UCSD-AML1 (cell line): ENCODE measurements around the gene SPTBN4.
"Not testable (repeated sequence)": the region's sequence is repeated elsewhere in the genome, so short reads cannot be mapped to it uniquely, and the experiment has no call there.

ENCODE experiments used
- DNase-seq: peaks from one replicate; lab custom pipeline; 2025; ENCODE audit not compliant: unreplicated experiment; lab: John Stamatoyannopoulos, UW

The SPTBN4 gene

DNA sequence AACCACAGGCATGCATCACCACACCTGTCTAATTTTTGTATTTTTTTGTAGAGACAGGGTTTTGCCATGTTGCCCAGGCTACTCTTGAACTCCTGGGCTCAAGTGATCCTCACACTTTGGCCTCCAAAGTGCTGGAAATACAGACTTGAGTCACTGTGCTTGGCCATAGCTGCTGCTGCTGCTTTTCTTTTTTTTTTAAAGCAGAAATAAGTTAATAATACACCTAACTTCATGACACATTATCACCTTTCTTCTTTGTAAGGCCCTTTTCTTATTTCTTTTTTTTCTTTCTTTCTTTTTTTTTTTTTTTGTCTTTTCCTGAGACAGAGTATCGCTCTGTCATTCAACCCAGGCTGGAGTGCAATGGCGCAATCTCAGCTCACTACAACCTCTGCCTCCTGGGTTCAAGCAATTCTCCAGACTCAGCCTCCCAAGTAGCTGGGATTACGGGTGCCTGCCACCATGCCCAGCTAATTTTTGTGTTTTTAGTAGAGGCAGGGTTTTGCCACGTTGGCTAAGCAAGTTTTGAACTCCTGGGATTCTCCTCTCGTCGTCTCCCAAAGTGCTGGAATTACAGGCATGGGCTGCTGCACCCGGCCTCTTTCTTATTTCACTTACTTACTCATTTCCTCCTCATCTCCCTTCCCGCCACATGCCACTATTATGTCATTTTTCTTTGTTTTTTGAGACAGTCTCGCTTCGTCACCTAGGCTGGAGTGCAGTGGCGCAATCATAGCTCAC is 118.6 kb downstream of the SPTBN4 start:
- no peak for DNase-seq

DNA sequence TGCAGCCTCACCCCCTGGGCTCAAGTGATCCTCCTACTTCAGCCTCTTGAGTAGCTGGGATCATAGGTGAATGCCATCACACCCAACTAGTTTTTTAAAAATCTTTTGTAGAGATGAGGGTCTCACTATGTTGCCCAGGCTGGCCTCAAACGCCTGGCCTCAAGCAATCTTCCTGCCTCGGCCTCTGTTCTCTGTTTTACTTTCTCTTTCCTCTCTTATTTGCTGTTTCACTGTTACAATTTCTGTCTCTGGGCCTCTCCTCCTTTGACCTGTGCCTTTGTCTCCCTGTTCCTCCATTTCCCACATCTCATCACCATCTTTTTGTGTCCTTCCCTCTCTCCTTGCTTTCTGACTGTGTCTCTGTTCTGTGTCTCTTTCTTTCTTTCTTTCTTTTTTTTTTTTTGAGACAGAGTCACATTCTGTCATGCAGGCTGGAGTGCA is 119.2 kb downstream of the SPTBN4 start:
- no peak for DNase-seq

DNA sequence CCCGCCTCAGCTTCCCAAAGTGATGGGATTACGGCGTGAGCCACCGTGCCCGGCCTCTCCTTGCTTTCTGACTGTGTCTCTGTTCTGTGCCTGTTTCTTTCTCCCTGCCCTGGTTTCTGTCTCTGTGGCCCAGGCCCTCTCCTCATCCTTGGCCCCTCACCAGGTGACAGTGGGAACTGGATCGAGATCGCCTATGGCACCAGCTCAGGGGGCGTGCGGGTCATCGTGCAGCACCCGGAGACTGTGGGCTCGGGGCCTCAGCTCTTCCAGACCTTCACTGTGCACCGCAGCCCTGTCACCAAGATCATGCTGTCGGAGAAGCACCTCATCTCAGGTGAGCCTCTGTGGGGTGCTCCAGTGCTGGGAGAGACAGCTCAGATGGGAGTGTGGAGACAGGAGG is 119.8 kb downstream of the SPTBN4 start:
- no peak for DNase-seq

DNA sequence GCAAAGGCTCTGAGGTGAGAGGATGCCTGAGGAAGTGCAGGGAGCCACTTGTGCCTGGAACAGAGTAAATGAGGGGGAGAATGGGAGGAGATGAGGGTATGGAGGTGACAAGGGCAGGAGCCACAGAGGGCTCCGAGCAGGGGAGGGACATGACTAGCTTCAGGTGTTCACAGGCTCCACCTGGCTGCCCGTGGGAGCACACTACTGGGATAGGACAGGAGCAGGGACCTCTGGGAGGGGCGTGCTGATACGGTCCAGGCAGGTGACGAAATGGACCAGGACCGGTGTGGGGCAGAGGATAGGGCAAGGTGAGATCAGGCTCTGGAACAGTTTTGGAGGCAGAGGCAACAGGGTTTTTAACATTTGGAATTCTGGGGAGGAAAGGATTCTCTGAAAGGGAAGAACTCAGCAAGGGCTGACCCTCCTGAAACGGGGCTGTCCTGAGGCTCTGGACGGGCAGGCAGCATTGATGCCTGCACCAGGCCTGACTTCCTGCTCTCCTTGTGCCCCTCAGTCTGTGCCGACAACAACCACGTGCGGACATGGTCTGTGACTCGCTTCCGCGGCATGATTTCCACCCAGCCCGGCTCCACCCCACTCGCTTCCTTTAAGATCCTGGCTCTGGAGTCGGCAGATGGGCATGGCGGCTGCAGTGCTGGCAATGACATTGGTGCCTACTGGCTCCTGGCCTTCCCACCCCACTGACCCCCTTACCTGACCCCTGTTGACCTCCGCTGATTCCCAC is 121.5 kb downstream of the SPTBN4 start:
- no peak for DNase-seq

DNA sequence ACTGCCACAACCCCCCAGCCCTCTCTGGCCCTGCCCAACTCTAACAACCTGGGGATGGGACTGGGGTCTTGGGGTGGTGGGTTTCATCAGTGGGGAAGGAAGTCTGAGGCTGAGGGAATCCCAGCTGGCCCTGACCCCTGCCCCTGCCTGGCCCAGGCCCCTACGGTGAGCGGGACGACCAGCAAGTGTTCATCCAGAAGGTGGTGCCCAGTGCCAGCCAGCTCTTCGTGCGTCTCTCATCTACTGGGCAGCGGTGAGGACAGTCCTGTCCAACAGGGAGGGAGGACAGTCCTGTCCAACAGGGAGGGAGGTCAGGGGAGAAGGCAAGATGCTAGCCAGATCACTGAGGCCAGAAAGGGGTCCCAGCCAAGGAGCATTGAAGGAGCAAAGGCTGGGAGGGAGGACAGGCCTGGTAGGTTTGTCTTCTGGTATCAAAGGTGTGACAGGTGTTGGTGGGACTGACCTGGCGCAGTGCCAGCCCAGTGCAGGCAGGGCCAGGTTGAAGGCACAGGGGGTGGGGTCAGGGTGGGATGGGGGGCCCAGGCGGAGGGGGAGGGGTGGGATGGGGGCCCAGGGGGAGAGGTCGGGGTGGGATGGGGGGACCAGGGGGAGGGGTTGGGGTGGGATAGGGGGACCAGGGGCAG is 122.2 kb downstream of the SPTBN4 start:
- DNase-seq, result no peak

DNA sequence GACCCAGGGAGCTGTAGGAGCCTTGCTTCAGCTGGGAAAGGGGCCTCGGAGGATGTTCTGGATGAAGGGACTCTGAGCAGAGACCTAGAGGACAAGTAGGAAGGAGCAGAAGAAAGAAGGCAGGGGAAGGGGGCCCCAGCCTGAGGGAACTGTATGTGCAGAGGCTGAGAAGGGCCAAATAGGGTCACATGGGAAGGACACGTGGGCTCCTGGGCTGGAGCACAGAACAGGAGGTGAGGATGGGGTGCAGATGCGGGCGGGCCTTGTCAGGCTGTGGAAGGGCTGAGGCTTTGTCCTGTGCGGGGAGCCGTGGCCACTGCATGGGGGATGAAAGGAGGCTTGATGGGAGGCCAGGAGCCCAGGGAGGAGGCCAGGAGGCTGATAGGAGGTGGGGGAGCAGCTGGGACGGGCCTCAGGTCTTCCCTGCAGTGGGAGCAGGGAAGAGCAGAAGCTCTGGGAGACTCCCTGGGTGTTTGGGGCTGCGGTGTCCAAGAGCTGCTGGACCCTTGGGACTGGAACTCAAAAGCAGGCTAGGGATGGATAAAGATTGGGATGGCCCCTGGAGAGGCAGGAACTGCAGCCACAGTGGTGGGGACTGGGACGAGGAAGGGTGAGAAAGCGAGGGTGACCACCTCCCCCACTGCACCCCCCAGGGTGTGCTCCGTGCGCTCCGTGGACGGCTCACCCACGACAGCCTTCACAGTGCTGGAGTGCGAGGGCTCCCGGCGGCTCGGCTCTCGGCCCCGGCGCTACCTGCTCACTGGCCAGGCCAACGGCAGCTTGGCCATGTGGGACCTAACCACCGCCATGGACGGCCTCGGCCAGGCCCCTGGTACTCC is 123.0 kb downstream of the SPTBN4 start:
- DNase-seq, result no peak

DNA sequence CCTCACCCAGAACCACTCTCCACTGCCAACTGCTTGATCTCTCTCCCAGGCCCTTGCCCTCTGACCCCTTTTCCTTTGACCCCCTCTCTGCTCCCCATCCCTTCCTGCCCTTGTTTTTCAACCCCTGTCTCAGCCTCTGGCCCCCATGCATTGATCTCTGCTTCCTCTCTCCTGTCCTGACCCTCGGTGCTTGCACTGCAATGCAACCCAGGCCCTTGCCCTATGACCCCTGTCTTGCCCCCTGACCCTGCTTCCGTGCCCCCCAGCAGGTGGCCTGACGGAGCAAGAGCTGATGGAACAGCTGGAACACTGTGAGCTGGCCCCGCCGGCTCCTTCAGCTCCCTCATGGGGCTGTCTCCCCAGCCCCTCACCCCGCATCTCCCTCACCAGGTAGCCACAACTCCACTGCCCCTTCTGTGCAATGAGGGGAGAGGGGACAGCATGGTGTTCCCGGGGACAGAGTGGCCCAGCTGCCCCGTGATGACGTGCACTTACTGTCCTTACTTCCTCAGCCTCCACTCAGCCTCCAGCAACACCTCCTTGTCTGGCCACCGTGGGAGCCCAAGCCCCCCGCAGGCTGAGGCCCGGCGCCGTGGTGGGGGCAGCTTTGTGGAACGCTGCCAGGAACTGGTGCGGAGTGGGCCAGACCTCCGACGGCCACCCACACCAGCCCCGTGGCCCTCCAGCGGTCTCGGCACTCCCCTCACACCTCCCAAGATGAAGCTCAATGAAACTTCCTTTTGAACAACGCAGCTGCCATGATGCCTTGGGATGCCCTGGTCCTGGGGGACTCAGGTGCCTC is 123.9 kb downstream of the SPTBN4 start:
- no peak for DNase-seq

DNA sequence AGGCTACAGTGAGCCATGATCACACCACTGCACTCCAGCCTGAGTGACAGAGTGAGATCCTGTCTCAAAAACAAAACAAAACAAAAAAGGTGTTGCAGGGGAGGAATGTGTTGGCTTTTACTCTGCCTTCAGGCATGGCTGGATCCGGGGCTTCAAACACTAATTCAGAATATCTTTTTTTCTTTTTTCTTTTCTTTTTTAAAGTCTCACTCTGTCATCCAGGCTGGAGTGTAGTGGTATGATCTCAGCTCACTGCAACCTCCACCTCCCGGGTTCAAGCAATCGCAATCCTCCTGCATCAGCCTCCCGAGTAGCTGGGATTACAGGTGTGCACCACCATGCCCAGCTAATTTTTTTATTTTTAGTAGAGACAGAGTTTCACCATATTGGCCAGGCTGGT is 124.9 kb downstream of the SPTBN4 start:
- not testable (repeated sequence) for DNase-seq

DNA sequence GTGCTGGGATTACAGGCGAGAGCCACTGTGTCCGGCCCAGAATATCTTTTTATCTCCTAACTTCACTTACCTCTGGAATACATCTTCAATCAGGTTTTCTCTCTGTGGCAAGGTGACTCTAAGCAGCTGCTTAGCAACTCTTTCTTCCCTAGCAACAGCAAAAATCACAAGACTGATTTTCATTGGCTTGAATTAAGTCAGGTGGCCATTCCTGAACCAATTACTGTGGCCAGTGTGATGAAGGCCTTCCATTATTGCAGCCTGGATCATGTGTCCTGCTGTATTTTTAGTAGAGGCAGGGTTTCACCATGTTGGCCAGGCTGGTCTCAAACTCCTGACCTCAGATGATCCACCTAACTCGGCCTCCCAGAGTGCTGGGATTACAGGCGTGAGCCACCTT is 125.4 kb downstream of the SPTBN4 start:
- DNase-seq, result no peak

DNA sequence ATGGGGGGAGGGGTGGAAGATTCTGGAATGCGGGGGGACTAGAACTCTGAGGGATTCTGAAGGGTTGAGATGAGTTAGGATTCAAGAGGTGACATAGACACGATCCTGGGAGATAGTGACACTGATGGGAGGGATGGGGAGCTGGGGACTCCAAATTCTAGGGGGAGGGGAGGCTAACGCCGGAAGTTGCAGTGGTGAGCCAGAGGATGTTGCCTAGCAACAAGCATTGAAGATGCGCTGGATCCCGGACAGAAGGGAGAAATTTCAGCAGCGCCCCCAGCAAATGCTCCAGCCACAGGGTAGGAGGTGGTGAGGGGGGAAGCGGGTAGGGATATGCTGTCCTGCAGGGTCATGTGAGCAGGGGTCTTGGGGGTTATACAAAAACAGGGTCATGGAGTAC is 127.5 kb downstream of the SPTBN4 start:
- DNase-seq, result no peak

DNA sequence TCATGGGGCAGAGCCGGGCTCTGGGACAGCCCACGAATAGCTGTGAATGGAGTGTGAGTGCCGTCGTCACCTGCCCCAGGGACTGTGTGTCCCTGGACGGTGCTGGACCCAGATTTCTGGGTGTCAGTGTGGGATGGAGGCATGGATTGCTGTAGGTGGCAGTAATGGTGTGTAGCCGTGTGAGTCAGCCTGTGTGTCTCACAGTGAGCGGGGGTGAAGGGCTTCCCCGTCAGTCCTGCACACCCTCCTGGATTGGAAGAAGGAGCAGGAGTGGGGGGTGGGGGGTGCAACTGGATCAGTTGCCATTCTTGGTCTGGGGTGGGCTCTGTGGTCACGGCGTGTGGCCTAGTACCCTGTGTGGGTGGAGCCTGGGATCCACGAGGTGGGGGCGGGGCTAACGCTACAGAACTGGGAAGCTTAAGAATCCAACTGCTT is 127.9 kb downstream of the SPTBN4 start:
- DNase-seq, result no peak

DNA sequence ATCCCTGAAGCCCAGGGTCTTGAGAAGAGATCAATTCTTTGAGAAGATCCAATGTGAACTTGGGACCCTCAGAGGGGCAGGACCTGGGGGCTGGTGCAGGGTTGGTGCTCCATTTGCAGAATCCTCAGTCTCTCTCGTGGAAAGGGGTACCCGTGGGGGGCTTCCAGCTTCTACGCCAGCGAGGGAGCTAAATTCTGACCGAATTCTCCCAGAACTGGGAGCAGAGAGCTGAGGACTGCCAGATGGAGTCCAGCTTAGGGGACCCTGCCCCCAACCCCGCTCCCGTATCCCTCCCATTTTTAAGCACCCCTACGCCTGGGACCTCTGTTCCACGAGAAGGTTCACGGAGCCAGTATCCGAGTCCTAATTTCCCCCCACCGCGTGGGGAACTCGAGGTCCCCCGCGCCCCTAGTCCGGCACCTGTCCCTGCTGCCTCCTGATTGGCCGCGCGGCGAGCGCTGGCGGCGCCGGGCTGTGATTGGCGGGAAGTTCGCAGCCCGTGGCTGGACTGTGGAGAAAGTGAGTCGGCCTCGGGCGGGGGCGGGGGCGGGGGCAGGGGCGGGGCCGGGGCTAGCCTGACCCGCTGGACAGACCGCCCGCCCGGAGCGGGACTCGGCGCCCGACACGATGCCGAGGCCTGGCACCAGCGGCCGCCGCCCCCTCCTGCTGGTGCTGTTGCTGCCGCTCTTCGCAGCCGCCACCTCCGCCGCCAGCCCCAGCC is 130.0 kb downstream of the SPTBN4 start:
- no peak for DNase-seq

DNA sequence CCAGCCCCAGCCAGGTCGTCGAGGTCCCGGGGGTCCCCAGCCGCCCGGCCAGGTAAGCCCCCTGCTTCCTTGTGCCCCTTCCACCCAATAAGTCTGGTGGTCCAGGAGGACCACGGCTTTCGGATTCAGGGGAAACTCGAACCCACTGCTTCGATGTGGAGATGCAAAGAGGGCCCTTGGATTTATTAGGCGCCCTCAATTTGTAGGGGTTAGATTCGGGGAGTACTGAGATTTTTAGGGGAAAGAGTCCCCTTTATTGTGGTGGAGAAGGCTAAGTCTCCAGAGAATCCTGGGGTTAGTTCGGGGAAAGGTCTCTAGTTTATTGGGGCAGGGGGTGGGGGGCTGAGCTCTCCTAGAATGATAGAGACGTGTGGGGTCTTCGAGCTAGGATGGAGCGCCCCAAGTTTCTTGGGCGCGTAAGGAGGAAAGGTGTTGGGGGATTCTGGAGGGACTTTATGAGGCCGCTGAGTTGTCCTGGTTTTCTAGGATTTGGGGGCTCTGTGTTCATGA is 130.6 kb downstream of the SPTBN4 start:
- no peak for DNase-seq

DNA sequence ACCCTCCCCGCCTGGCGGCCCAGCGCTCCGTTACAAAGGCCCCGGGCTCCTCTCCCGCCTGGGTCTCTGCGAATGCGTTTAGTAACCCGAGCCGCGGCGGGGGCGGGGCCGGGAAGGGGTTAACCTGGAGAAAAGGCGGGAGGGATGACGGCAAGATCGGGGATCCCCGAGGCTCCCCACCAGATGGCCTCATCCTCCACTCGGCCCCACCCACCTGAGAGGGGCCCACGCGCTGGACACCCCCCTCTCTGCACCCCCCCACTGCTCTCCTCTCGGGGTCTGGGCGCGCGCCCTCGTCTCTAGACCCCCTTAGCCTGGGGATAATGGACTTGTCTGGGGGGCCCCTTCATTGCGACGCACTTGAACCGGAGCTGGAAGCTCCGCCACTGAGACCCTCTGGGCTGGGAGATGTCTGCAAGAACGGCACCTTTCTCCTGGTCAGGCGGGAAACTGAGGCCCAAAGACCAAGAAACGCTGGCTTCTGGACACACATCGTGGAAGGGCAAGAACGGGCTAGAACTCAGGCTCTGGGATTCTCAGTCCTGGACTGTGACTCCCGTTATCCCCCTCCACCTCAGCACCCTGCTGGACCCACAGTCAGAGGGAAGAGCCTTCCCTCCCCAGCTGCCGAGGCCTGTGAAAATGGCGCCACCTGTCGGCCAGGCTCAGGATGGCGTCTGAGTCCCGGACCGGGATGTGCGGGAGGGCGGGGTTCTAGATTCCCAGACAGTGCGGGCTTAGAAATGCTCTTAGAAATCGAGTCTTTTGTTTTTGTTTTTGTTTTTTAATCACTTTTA is 131.5 kb downstream of the SPTBN4 start:
- peak; percentile 83 for DNase-seq

DNA sequence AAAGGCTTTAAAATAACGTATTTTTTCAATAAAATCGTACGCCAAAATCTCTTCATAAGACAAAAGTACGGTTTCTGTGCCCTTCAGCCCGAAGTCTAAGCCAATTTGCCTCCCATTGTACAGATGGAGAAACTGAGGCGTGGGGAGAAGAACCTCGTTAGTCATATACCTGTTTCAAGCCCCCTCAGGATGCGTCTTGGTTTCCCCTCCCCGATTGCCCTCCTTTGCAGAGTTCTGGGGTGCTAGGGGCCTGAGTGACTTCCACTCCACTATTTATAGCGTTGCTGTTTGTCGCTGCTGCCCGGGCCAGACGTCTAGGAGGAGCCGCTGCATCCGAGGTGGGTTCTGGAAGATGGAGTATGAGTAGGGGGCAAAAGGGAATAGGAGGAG is 132.1 kb downstream of the SPTBN4 start:
- DNase-seq, result no peak

DNA sequence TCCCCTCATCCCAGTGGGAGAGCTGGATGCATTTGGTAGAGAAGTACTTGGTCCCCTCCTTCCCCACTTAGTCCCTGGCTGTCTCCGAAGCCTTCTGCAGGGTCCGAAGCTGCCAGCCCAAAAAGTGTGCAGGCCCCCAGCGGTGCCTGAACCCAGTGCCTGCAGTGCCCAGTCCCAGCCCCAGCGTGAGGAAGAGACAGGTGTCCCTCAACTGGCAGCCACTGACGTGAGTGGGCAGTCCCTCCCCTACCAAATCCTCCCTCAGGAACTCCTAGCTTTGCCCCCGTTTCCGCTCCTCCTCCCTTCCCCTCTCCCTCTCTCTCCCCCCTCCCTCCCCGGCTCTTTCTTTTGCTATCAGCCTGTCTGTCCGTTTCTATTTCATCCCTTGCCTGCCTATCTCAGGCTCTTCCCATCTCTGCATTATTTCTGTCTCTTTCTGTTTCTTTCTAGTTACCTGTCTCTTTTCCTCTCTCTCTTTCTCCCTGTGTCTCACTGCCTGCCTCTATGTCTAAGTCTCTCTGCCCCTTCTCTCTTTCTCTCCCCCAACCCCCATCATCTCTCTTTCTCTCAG is 132.6 kb downstream of the SPTBN4 start:
- peak; percentile 23 for DNase-seq

DNA sequence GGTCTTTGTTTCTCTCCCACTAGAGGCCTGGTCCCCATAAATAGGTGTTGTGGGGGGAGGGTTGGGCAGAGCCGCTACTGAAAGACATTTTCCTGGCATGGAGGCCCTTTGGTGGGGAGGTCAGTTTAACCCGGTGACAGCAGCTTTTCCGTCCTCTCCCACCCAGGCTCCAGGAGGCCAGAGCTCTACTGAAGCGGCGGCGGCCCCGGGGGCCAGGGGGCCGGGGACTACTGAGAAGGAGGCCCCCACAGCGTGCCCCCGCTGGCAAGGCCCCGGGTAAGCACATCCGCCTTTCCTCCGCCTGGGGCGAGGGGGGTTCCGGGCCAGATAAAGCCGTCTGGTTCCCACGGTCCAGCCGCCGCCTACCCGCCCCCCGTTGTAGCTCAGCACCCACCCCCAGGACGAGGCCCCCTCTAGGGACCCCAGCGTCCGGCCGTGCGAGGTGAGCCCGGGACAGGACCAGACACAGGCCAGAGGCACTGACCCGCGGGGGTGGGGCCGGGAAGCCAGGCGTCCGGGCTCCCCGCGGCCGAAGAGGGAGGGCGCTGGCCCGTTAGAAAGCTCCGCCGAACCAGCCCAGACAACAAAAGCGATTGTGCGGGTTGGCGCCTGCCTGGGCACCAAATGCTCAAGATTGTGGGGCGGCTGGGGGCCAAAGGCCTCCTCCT is 133.2 kb downstream of the SPTBN4 start:
- no peak for DNase-seq
